Measurements from ENCODE around the gene TMEM132D. TPM values are rescaled to one million over a fixed set of nuclear protein-coding genes. Genes with fewer than 3 reads are reported as not detected.

The TMEM132D gene
- total RNA-seq, 2 experiments from 2014 or later = not detected

GRCh38 chr12:129558036-129558435 is 345.8 kb downstream of the TMEM132D start:
- no peaks in the 10 kb centered on the region for H3K9me2 ChIP-seq (ENCODE audit: insufficient read depth, low read length)
- no peak overlapping the region for H2AFZ ChIP-seq (ENCODE audit: low read length)
- H3K4me2 ChIP-seq (ENCODE audit: low read length) = no peak overlapping the region
- TF ChIP-seq CTCF (conservative IDR thresholded peaks at IDR 0.05; ENCODE audit: low read length) (no peak), EZH2phosphoT487 (IDR thresholded peaks at IDR 0.05; ENCODE audit: borderline replicate concordance, low read depth, low read length) (no peak)
- H3K9me3 ChIP-seq (ENCODE audit: low read length) = no peaks in the 10 kb centered on the region
- no TSS peak for BruUV-seq (replicated peaks)
- ChIA-PET CTCF (ENCODE audit: unreplicated experiment) (no interaction called here), POLR2A (no interaction called here)
- H3K4me3 ChIP-seq (ENCODE audit: low read depth, low read length, poor library complexity, severe bottlenecking) = no peak overlapping the region
- intact Hi-C loops (cut with micrococcal nuclease; ENCODE audit: unreplicated experiment) = no loop called here
- no peaks in the 10 kb centered on the region for H3K4me1 ChIP-seq (ENCODE audit: insufficient read depth, low read length, poor library complexity, severe bottlenecking)
- no peaks in the 10 kb centered on the region for H3K36me3 ChIP-seq (ENCODE audit: insufficient read depth, low read length)
- no peak overlapping the region for H3K27ac ChIP-seq (ENCODE audit: low read depth, low read length, poor library complexity, severe bottlenecking)
- H4K20me1 ChIP-seq (ENCODE audit: insufficient read depth, low read length) = no peaks in the 10 kb centered on the region
- DNase-seq (ENCODE audit: low spot score) = no peak
- no peaks in the 10 kb centered on the region for H3K79me2 ChIP-seq (ENCODE audit: insufficient read depth, low read depth, low read length)

GRCh38 chr12:129556082-129556481 is 347.7 kb downstream of the TMEM132D start:
- H3K9me2 ChIP-seq (ENCODE audit: insufficient read depth, low read length) = no peaks in the 10 kb centered on the region
- DNase-seq (ENCODE audit: low spot score) = no peak
- ChIA-PET POLR2A (interaction anchor here (0.6 kb wide), 1 partner anchor 45 kb away, joined by 3 read pairs; no protein-coding TSS in a partner anchor), CTCF (ENCODE audit: unreplicated experiment) (no interaction called here)
- no peaks in the 10 kb centered on the region for H3K36me3 ChIP-seq (ENCODE audit: insufficient read depth, low read length)
- no peak overlapping the region for H3K27ac ChIP-seq (ENCODE audit: low read depth, low read length, poor library complexity, severe bottlenecking)
- H4K20me1 ChIP-seq (ENCODE audit: insufficient read depth, low read length) = no peaks in the 10 kb centered on the region
- no peak overlapping the region for H3K4me3 ChIP-seq (ENCODE audit: low read depth, low read length, poor library complexity, severe bottlenecking)
- BruUV-seq (replicated peaks) = no TSS peak
- TF ChIP-seq CTCF (conservative IDR thresholded peaks at IDR 0.05; ENCODE audit: low read length) (no peak), EZH2phosphoT487 (IDR thresholded peaks at IDR 0.05; ENCODE audit: borderline replicate concordance, low read depth, low read length) (no peak)
- no peak overlapping the region for H3K4me2 ChIP-seq (ENCODE audit: low read length)
- intact Hi-C loops (cut with micrococcal nuclease; ENCODE audit: unreplicated experiment) = no loop called here
- H2AFZ ChIP-seq (ENCODE audit: low read length) = no peak overlapping the region
- no peaks in the 10 kb centered on the region for H3K79me2 ChIP-seq (ENCODE audit: insufficient read depth, low read depth, low read length)
- H3K9me3 ChIP-seq (ENCODE audit: low read length) = no peaks in the 10 kb centered on the region
- no peaks in the 10 kb centered on the region for H3K4me1 ChIP-seq (ENCODE audit: insufficient read depth, low read length, poor library complexity, severe bottlenecking)

GRCh38 chr12:129552996-129553750 is 350.7 kb downstream of the TMEM132D start:
- Histone ChIP-seq H3K4me1 (ENCODE audit: insufficient read depth, low read length, poor library complexity, severe bottlenecking) (no peaks in the 10 kb centered on the region), H3K36me3 (ENCODE audit: insufficient read depth, low read length) (no peaks in the 10 kb centered on the region), H3K4me2 (ENCODE audit: low read length) (no peak overlapping the region), H4K20me1 (ENCODE audit: insufficient read depth, low read length) (no peaks in the 10 kb centered on the region), H2AFZ (ENCODE audit: low read length) (no peak overlapping the region), H3K9me3 (ENCODE audit: low read length) (no peaks in the 10 kb centered on the region), H3K79me2 (ENCODE audit: insufficient read depth, low read depth, low read length) (no peaks in the 10 kb centered on the region), H3K9me2 (ENCODE audit: insufficient read depth, low read length) (no peaks in the 10 kb centered on the region), H3K4me3 (ENCODE audit: low read depth, low read length, poor library complexity, severe bottlenecking) (no peak overlapping the region), H3K27ac (ENCODE audit: low read depth, low read length, poor library complexity, severe bottlenecking) (no peak overlapping the region)
- ChIA-PET POLR2A (no interaction called here), CTCF (ENCODE audit: unreplicated experiment) (interaction anchor here (0.6 kb wide), 1 partner anchor 404 kb away, joined by 3 read pairs; no protein-coding TSS in a partner anchor)
- no peak for DNase-seq (ENCODE audit: low spot score)
- intact Hi-C loops (cut with micrococcal nuclease; ENCODE audit: unreplicated experiment) = no loop called here
- TF ChIP-seq CTCF (conservative IDR thresholded peaks at IDR 0.05; ENCODE audit: low read length) (no peak), EZH2phosphoT487 (IDR thresholded peaks at IDR 0.05; ENCODE audit: borderline replicate concordance, low read depth, low read length) (no peak)
- BruUV-seq (replicated peaks) = no TSS peak

Data from OCI-LY7 (cell line).